Measurements from ENCODE around the gene MYH7B. TPM values are rescaled to one million over a fixed set of nuclear protein-coding genes. Genes with fewer than 3 reads are reported as not detected.

The MYH7B gene
- 0.03 and 0.08 TPM in 2 replicates for total RNA-seq (2014; rRNA removed; shearing (Covaris generic))
- polyA plus RNA-seq (2015; cell fraction: cytosol; rRNA removed) = 0.15 and 0.69 TPM in 2 replicates
- 1.00 and 3.7 TPM in 2 replicates for polyA plus RNA-seq (2015; cell fraction: nucleus; rRNA removed)

GRCh38 chr20:34955231-34956040, at the start of gene MYH7B, which contains the start of gene GSS:
MYH7B (plus strand) TSS chr20:34955868; CDS start chr20:34978006, 22,138 bp downstream.
GSS (minus strand) TSS chr20:34955806; CDS start chr20:34951852, 3,954 bp downstream.
- in situ Hi-C loops (cut with HindIII; ENCODE audit: low pct_unique_long_range_greater_than_20kb, low sequenced_read_pairs) = no loop called here
- peak; percentile 98 for DNase-seq (ENCODE audit: low read depth, low spot score)

GRCh38 chr20:34907616-34908469, 47.8 kb upstream of the MYH7B start:
- DNase-seq (ENCODE audit: low read depth, low spot score) = peak; percentile 94
- in situ Hi-C loops (cut with HindIII; ENCODE audit: low pct_unique_long_range_greater_than_20kb, low sequenced_read_pairs) = no loop called here

GRCh38 chr20:34915131-34915530, 40.5 kb upstream of the MYH7B start:
- in situ Hi-C loops (cut with HindIII; ENCODE audit: low pct_unique_long_range_greater_than_20kb, low sequenced_read_pairs) = no loop called here
- DNase-seq (ENCODE audit: low read depth, low spot score) = no peak

DNA sequence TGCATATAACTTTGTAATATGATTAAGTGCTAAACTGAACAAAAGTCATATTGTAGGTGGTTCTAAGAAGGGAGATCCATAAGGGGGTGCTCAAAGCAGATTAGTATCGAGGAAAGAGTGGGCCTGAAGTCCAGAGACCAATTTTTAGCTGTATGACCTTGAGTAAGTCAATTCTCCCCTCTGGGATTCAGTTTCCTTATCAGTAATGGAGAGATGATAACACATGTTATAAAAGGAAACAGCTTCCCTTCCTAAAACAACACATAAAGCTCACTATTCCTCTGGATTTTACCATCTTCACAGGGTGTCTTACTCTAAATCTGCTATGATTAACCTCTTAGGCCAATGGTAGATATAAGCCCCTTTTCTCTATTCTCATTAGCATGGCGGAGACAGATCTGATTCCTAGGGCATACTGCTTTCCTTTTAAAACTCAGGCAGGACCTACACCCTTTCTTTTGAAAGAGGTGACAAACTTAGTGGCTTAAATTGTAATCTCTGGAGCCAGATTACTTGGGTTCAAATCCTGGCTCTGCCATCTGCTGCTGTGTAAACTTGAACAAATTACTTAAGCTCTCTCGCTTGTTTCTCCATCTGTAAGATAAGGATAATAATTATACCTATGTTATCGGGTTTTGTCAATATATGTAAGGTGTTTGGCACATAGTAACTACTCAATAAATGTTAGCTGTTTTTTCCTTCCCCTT, 39.8 kb upstream of the MYH7B start:
- in situ Hi-C loops (cut with HindIII; ENCODE audit: low pct_unique_long_range_greater_than_20kb, low sequenced_read_pairs) = no loop called here

DNA sequence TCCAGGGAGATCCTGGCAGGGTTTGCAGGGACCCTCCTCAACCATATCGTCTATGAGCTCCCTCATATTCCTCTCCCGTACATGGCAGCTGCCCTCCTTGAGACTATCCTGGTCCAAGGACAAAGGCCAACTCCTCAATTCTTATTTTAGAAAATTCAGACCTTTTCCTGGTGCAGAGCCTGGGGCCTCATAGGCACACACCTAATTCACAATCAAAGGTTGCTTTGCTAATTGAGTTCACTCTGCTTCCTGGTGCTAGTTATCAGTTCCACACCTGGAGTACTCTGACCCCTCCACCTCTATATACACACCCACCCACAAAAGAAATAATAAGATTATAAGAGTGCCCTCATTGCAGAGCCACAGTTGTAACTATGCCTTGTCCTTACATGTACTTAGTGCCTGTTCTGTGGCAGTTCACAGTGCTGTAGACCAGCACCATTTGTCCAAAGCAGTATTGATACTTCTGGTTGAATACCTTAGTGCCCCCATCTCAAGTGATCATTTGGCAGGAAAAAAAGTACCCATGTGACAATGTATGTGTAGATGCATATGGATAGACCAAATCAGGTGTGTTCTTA, 38.8 kb upstream of the MYH7B start:
- in situ Hi-C loops (cut with HindIII; ENCODE audit: low pct_unique_long_range_greater_than_20kb, low sequenced_read_pairs) = no loop called here
- DNase-seq (ENCODE audit: low read depth, low spot score) = no peak

More for the DNA sequence above, 39.8 kb upstream of the MYH7B start:
- DNase-seq (ENCODE audit: low read depth, low spot score) = no peak

DNA sequence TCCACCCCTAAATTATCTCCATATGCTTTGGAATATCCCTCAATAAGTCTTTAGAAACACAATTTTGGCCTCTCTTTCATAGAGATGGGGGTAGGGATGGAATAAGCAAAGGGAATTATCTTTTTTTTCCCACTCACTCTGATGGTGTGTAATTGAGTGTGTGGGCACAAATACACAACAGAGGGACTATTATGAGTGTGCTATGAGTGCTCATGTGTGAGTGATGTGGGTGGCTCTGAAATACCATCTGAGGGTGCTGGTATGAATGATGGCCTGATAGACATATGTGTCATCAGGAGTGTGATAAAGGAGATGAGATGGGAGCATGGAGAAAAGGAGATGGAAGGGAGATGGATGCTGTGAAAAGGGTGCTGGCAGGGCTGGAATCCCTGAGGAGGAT, 35.6 kb upstream of the MYH7B start:
- in situ Hi-C loops (cut with HindIII; ENCODE audit: low pct_unique_long_range_greater_than_20kb, low sequenced_read_pairs) = no loop called here
- no peak for DNase-seq (ENCODE audit: low read depth, low spot score)

GRCh38 chr20:34921436-34921835, 34.2 kb upstream of the MYH7B start:
- in situ Hi-C loops (cut with HindIII; ENCODE audit: low pct_unique_long_range_greater_than_20kb, low sequenced_read_pairs) = no loop called here
- DNase-seq (ENCODE audit: low read depth, low spot score) = no peak

DNA sequence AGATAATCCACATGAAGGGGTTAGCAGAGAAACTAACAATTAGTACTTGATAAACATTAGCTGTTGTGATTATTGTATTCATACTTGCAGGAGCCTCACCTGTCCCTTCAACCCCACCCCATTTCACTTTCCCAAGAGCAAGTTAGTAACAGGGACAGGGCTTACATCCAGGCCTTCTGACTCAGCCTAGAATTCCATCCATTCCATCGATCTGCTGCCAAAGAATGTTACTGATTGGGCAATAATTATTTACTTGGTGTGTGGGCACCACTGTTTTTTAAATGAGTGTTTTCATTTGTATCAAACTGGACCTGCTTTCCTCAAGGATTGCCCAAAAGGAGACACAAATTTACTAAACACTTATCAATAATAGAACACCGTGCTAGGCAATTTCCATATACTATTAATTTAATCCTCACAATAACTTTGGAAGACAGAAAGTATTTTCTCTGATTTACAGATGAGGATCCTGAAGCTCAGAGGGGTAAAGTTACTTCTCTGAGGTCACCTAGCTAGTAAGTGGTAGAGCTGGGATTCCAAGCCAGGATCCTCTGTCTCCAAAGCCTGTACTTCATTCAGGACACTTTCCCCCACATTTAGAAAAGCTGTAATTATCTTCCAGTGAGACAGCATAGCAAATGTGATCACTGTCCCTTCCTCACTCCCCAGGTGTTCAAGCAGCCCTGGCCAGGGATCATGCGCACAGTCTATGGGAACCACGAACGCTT, 32.9 kb upstream of the MYH7B start:
- no peak for DNase-seq (ENCODE audit: low read depth, low spot score)
- in situ Hi-C loops (cut with HindIII; ENCODE audit: low pct_unique_long_range_greater_than_20kb, low sequenced_read_pairs) = no loop called here

DNA sequence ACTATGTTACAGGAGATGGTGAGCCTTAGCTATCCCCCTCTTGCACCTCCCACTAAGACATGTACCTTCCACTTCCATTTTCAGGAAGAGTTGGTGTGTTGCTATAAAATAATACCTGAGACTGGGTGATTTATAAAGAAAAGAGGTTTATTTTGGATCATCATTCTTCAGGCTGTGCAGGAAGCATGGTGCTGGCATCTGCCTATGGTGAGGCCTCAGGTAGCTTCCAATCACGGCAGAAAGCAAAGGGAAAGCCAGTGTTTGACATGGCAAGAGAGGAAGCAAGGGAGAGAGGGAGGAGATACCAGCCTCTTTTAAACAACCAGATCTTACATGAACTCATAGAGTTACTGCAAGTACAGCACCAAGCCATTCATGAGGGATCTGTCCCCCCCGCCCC, 32.3 kb upstream of the MYH7B start:
- in situ Hi-C loops (cut with HindIII; ENCODE audit: low pct_unique_long_range_greater_than_20kb, low sequenced_read_pairs) = no loop called here
- DNase-seq (ENCODE audit: low read depth, low spot score) = no peak

GRCh38 chr20:34925341-34925740, 30.3 kb upstream of the MYH7B start:
- no peak for DNase-seq (ENCODE audit: low read depth, low spot score)
- in situ Hi-C loops (cut with HindIII; ENCODE audit: low pct_unique_long_range_greater_than_20kb, low sequenced_read_pairs) = no loop called here

GRCh38 chr20:34925981-34926380, 29.7 kb upstream of the MYH7B start:
- in situ Hi-C loops (cut with HindIII; ENCODE audit: low pct_unique_long_range_greater_than_20kb, low sequenced_read_pairs) = no loop called here
- DNase-seq (ENCODE audit: low read depth, low spot score) = no peak

GRCh38 chr20:34926581-34926980, 29.1 kb upstream of the MYH7B start:
- in situ Hi-C loops (cut with HindIII; ENCODE audit: low pct_unique_long_range_greater_than_20kb, low sequenced_read_pairs) = no loop called here

GRCh38 chr20:34927736-34928135, 27.9 kb upstream of the MYH7B start:
- in situ Hi-C loops (cut with HindIII; ENCODE audit: low pct_unique_long_range_greater_than_20kb, low sequenced_read_pairs) = no loop called here

More at GRCh38 chr20:34926581-34926980, 29.1 kb upstream of the MYH7B start:
- no peak for DNase-seq (ENCODE audit: low read depth, low spot score)

GRCh38 chr20:34928411-34928810, 27.3 kb upstream of the MYH7B start:
- in situ Hi-C loops (cut with HindIII; ENCODE audit: low pct_unique_long_range_greater_than_20kb, low sequenced_read_pairs) = no loop called here
- DNase-seq (ENCODE audit: low read depth, low spot score) = no peak

More at GRCh38 chr20:34927736-34928135, 27.9 kb upstream of the MYH7B start:
- DNase-seq (ENCODE audit: low read depth, low spot score) = peak; percentile 55

GRCh38 chr20:34931771-34932170, 23.9 kb upstream of the MYH7B start:
- DNase-seq (ENCODE audit: low read depth, low spot score) = no peak
- in situ Hi-C loops (cut with HindIII; ENCODE audit: low pct_unique_long_range_greater_than_20kb, low sequenced_read_pairs) = no loop called here

DNA sequence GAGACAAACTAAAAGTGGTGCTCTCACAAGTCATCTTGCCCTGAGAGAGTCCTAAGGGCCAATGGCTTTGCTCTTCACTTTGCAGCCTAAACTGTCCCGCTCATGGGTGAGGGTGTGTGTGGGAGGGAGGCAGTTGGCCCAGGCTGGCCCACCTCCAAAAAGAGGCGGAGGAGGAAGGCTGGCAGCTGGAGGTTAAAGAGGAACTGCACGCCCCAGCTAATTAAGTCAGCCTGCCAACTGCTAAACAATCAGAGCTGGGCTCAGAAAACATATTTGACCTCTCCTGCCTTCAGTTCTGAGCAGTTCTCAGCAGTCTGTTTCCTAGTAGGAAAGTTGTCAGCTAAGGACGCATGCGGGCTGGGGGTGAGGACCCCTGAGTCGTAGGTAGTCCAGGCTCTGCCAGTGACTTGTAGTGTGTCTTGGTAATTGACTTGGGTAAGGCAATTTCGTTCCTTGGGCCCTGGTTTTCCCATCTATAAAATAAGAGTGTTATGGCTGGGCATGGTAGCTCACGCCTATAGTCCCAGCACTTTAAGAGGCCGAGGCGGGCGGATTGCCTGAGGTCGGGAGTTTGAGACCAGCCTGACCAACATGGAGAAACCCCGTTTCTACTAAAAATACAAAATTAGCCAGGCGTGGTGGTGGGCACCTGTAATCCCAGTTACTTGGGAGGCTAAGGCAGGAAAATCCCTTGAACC, 17.1 kb upstream of the MYH7B start:
- in situ Hi-C loops (cut with HindIII; ENCODE audit: low pct_unique_long_range_greater_than_20kb, low sequenced_read_pairs) = no loop called here

More for the DNA sequence above, 17.1 kb upstream of the MYH7B start:
- DNase-seq (ENCODE audit: low read depth, low spot score) = no peak
